Loucy (cell line): ENCODE measurements around the gene MOB3C.

Experiments
- H2AFZ ChIP-seq: fragments of 200-600 bp; sonication (generic); 2 replicates; pipeline ENCODE4 v1.6.0; 2016; ENCODE audit warnings: antibody characterized with exemption, mild to moderate bottlenecking, low read length, moderate library complexity
- H3F3A ChIP-seq: fragments of 200-600 bp; 2 replicates; pipeline ENCODE4 v1.6.0; 2016; ENCODE audit warnings: antibody characterized with exemption, low read depth, mild to moderate bottlenecking
- H3K27me3 ChIP-seq: fragments of 200-600 bp; sonication (generic); 2 replicates; pipeline ENCODE4 v1.6.1; 2014; ENCODE audit warnings: low read length, mild to moderate bottlenecking; ENCODE audit not compliant: insufficient read depth, poor library complexity, severe bottlenecking
- H3K36me3 ChIP-seq: fragments of 200-600 bp; sonication (generic); 2 replicates; pipeline ENCODE4 v1.6.1; 2016; ENCODE audit warnings: low read length; ENCODE audit not compliant: insufficient read depth
- H3K4me1 ChIP-seq: fragments of 200-600 bp; sonication (generic); 2 replicates; pipeline ENCODE4 v1.5.1; 2014; ENCODE audit warnings: low read length, mild to moderate bottlenecking; ENCODE audit not compliant: insufficient read depth, poor library complexity, severe bottlenecking
- H3K4me2 ChIP-seq: fragments of 200-600 bp; sonication (generic); 2 replicates; pipeline ENCODE4 v1.6.0; 2014; ENCODE audit warnings: antibody characterized with exemption, low read length, low read depth, mild to moderate bottlenecking; ENCODE audit not compliant: poor library complexity, severe bottlenecking
- H3K4me3 ChIP-seq: fragments of 200-600 bp; sonication (generic); 2 replicates; pipeline ENCODE4 v1.5.1; 2014; ENCODE audit warnings: low read length, mild to moderate bottlenecking, mixed read lengths; ENCODE audit not compliant: poor library complexity, severe bottlenecking
- H3K79me2 ChIP-seq: fragments of 200-600 bp; sonication (generic); 2 replicates; pipeline ENCODE4 v1.6.1; 2014; ENCODE audit warnings: low read length; ENCODE audit not compliant: insufficient read depth
- H3K9ac ChIP-seq: fragments of 200-600 bp; sonication (generic); 2 replicates; pipeline ENCODE4 v1.6.0; 2014; ENCODE audit warnings: mild to moderate bottlenecking, low read depth, low read length, moderate library complexity; ENCODE audit not compliant: poor library complexity, severe bottlenecking
- H3K9me2 ChIP-seq: fragments of 200-600 bp; sonication (generic); replicated peaks from 2 replicates; pipeline ENCODE4 v1.6.1; 2016; ENCODE audit warnings: low read depth, low read length, mixed read lengths
- H3K9me3 ChIP-seq: fragments of 200-600 bp; sonication (generic); 2 replicates; pipeline ENCODE4 v1.6.1; 2014; ENCODE audit warnings: mild to moderate bottlenecking, antibody characterized with exemption, low read length, low read depth; ENCODE audit not compliant: insufficient read depth
- H4K20me1 ChIP-seq: fragments of 200-600 bp; sonication (generic); 2 replicates; pipeline ENCODE4 v1.6.0; 2014; ENCODE audit warnings: antibody characterized with exemption, low read length, mild to moderate bottlenecking; ENCODE audit not compliant: insufficient read depth, poor library complexity, severe bottlenecking
- TF ChIP-seq, protein P1 (sequence below): fragments of 200-600 bp; sonication (generic); conservative IDR thresholded peaks from 2 replicates; pipeline ENCODE4 v1.5.1; 2014; ENCODE audit warnings: mild to moderate bottlenecking, antibody characterized with exemption, low read length

Gene MOB3C

GRCh38 chr1:46558141-46558963, 58.3 kb downstream of the MOB3C start:
- no peaks in the 10 kb centered on the region for H3K4me1 ChIP-seq
- no peaks in the 10 kb centered on the region for H3F3A ChIP-seq
- H3K36me3 ChIP-seq = no peaks in the 10 kb centered on the region; the same call in 1 of the 2 replicates
- H3K9ac ChIP-seq = no peak overlapping the region
- TF ChIP-seq, protein P1, sequence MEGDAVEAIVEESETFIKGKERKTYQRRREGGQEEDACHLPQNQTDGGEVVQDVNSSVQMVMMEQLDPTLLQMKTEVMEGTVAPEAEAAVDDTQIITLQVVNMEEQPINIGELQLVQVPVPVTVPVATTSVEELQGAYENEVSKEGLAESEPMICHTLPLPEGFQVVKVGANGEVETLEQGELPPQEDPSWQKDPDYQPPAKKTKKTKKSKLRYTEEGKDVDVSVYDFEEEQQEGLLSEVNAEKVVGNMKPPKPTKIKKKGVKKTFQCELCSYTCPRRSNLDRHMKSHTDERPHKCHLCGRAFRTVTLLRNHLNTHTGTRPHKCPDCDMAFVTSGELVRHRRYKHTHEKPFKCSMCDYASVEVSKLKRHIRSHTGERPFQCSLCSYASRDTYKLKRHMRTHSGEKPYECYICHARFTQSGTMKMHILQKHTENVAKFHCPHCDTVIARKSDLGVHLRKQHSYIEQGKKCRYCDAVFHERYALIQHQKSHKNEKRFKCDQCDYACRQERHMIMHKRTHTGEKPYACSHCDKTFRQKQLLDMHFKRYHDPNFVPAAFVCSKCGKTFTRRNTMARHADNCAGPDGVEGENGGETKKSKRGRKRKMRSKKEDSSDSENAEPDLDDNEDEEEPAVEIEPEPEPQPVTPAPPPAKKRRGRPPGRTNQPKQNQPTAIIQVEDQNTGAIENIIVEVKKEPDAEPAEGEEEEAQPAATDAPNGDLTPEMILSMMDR = no peak
- H3K4me2 ChIP-seq = no peak overlapping the region
- no peak overlapping the region for H3K4me3 ChIP-seq
- no peaks in the 10 kb centered on the region for H3K79me2 ChIP-seq
- H3K9me3 ChIP-seq = no peaks in the 10 kb centered on the region
- no peak overlapping the region for H2AFZ ChIP-seq
- no peaks in the 10 kb centered on the region for H4K20me1 ChIP-seq
- H3K27me3 ChIP-seq = no peaks in the 10 kb centered on the region
- H3K9me2 ChIP-seq = no peaks in the 10 kb centered on the region
